ENCODE data around the gene TRO.

- TF ChIP-seq CTCF (IDR thresholded peaks at IDR 0.05) = no peak
- no peak for TF ChIP-seq EZH2 (IDR thresholded peaks at IDR 0.05; ENCODE audit: borderline replicate concordance, insufficient read depth, low read depth, low read length, poor library complexity, severe bottlenecking)
These were observed 24.2 kb downstream of the TRO start for GRCh38 chrX:54944816-54945215.

Measured in B cell (primary cell).